Neural crest cell (in vitro differentiated cells): ENCODE results near the gene SLC8A3. TPM values are rescaled to one million over a fixed set of nuclear protein-coding genes. Genes with fewer than 3 reads are reported as not detected.

Experiments
- DNase-seq: peaks from one replicate; pipeline ENCODE4 v3.0.0; 2021; ENCODE audit warnings: low read depth, mixed read lengths, low spot score
- H3K27ac Mint-ChIP-seq: one replicate; pipeline ENCODE4 v1.8.0; 2021; ENCODE audit warnings: mild to moderate bottlenecking, mixed read lengths; ENCODE audit not compliant: unreplicated experiment
- H3K27me3 Mint-ChIP-seq: 2 replicates; pipeline ENCODE4 v1.8.0; 2021; ENCODE audit warnings: low read depth, mild to moderate bottlenecking, mixed read lengths
- H3K36me3 Mint-ChIP-seq: 2 replicates; pipeline ENCODE4 v1.8.0; 2021; ENCODE audit warnings: low read depth, mild to moderate bottlenecking, mixed read lengths
- H3K4me1 Mint-ChIP-seq: 2 replicates; pipeline ENCODE4 v1.8.0; 2021; ENCODE audit warnings: mixed read lengths
- H3K4me3 Mint-ChIP-seq: one replicate; pipeline ENCODE4 v1.8.0; 2021; ENCODE audit warnings: mild to moderate bottlenecking, mixed read lengths
- H3K9me3 Mint-ChIP-seq: 2 replicates; pipeline ENCODE4 v1.8.0; 2021; ENCODE audit warnings: mixed read lengths
- CTCF ChIP-seq: fragments of 200-600 bp; sonication (generic); conservative IDR thresholded peaks from 2 replicates; pipeline ENCODE4 v1.5.0; 2021; ENCODE audit warnings: antibody characterized with exemption, mild to moderate bottlenecking
- total RNA-seq: library from RNA; stranded (reverse); gene quantifications from 2 replicates; pipeline ENCODE4 v1.2.1, GENCODE V29; 2021

The SLC8A3 gene
- total RNA-seq, 1 donor from 2014 or later: 1.2 TPM

- no peak for TF ChIP-seq CTCF
- H3K27me3 Mint-ChIP-seq: no peaks in the 10 kb centered on the region
- peak overlapping the region; percentile 93 for H3K27ac Mint-ChIP-seq
- peaks cover 28% of the 10 kb centered on the region for H3K4me1 Mint-ChIP-seq
- peak overlapping the region; percentile 50 for H3K4me3 Mint-ChIP-seq
- peak; percentile 28 for DNase-seq
- H3K9me3 Mint-ChIP-seq: no peaks in the 10 kb centered on the region
- no peaks in the 10 kb centered on the region for H3K36me3 Mint-ChIP-seq
Observed at GRCh38 chr14:70121521-70121920, 67.2 kb downstream of the SLC8A3 start.

GRCh38 chr14:70118064-70118463 lies 70.7 kb downstream of the SLC8A3 start:
- no peaks in the 10 kb centered on the region for H3K36me3 Mint-ChIP-seq
- TF ChIP-seq CTCF: no peak
- H3K27ac Mint-ChIP-seq: no peak overlapping the region
- DNase-seq: no peak
- peaks cover 29% of the 10 kb centered on the region for H3K4me1 Mint-ChIP-seq
- H3K27me3 Mint-ChIP-seq: peaks cover 3% of the 10 kb centered on the region
- no peak overlapping the region for H3K4me3 Mint-ChIP-seq
- H3K9me3 Mint-ChIP-seq: no peaks in the 10 kb centered on the region

- Mint-ChIP-seq H3K27me3 (peaks cover 3% of the 10 kb centered on the region), H3K4me1 (peaks cover 17% of the 10 kb centered on the region), H3K27ac (peak overlapping the region; percentile 78), H3K9me3 (no peaks in the 10 kb centered on the region), H3K36me3 (no peaks in the 10 kb centered on the region), H3K4me3 (no peak overlapping the region)
- no peak for DNase-seq
- no peak for TF ChIP-seq CTCF
Observed at GRCh38 chr14:70116278-70116677, 72.5 kb downstream of the SLC8A3 start.

GRCh38 chr14:70114621-70115156 lies 74.1 kb downstream of the SLC8A3 start:
- Mint-ChIP-seq H3K36me3 (no peaks in the 10 kb centered on the region), H3K27me3 (peaks cover 3% of the 10 kb centered on the region), H3K4me3 (no peak overlapping the region), H3K9me3 (no peaks in the 10 kb centered on the region), H3K4me1 (peaks cover 9% of the 10 kb centered on the region), H3K27ac (no peak overlapping the region)
- no peak for DNase-seq
- no peak for TF ChIP-seq CTCF

- H3K9me3 Mint-ChIP-seq: no peaks in the 10 kb centered on the region
- no peaks in the 10 kb centered on the region for H3K36me3 Mint-ChIP-seq
- DNase-seq: no peak
- H3K27ac Mint-ChIP-seq: no peak overlapping the region
- no peak for TF ChIP-seq CTCF
- H3K4me3 Mint-ChIP-seq: no peak overlapping the region
- H3K4me1 Mint-ChIP-seq: peaks cover 14% of the 10 kb centered on the region
- H3K27me3 Mint-ChIP-seq: peaks cover 3% of the 10 kb centered on the region
Observed at GRCh38 chr14:70113211-70113610, 75.5 kb downstream of the SLC8A3 start.

- TF ChIP-seq CTCF: no peak
- Mint-ChIP-seq H3K4me3 (no peak overlapping the region), H3K9me3 (no peaks in the 10 kb centered on the region), H3K4me1 (peaks cover 6% of the 10 kb centered on the region), H3K36me3 (no peaks in the 10 kb centered on the region), H3K27ac (no peak overlapping the region), H3K27me3 (peaks cover 3% of the 10 kb centered on the region)
- DNase-seq: no peak
Observed at GRCh38 chr14:70108419-70108818, 80.3 kb downstream of the SLC8A3 start.
